ENCODE results near the gene POU3F1.

POU3F1 gene

GRCh38 chr1:38046333-38046883 lies at the start of gene POU3F1:
Gene POU3F1, minus strand, starts transcription at chr1:38046793. Its CDS starts 50 bp downstream, at chr1:38046743.
- no peak for DNase-seq (ENCODE audit: low read depth)

GRCh38 chr1:38095454-38095931 lies 48.9 kb upstream of the POU3F1 start:
- no peak for DNase-seq (ENCODE audit: low read depth)

- DNase-seq (ENCODE audit: low read depth): no peak
These were observed 48.2 kb upstream of the POU3F1 start for GRCh38 chr1:38094711-38095290.

- no peak for DNase-seq (ENCODE audit: low read depth)
These were observed 47.3 kb upstream of the POU3F1 start for GRCh38 chr1:38093569-38094520.

- no peak for DNase-seq (ENCODE audit: low read depth)
These were observed 45.7 kb upstream of the POU3F1 start for GRCh38 chr1:38092256-38092655.

- DNase-seq (ENCODE audit: low read depth): no peak
These were observed 44.2 kb upstream of the POU3F1 start for GRCh38 chr1:38090796-38091195.

- DNase-seq (ENCODE audit: low read depth): no peak
These were observed 43.2 kb upstream of the POU3F1 start for GRCh38 chr1:38089712-38090360.

GRCh38 chr1:38088791-38089190 lies 42.2 kb upstream of the POU3F1 start:
- DNase-seq (ENCODE audit: low read depth): no peak

- DNase-seq (ENCODE audit: low read depth): no peak
These were observed 41.8 kb upstream of the POU3F1 start for GRCh38 chr1:38088366-38088765.

- DNase-seq (ENCODE audit: low read depth): no peak
These were observed 41.1 kb upstream of the POU3F1 start for GRCh38 chr1:38087676-38088075.

GRCh38 chr1:38085666-38086330 lies 39.2 kb upstream of the POU3F1 start:
- DNase-seq (ENCODE audit: low read depth): no peak

- no peak for DNase-seq (ENCODE audit: low read depth)
These were observed 38.1 kb upstream of the POU3F1 start for GRCh38 chr1:38084700-38085099.

GRCh38 chr1:38084113-38084512 lies 37.5 kb upstream of the POU3F1 start:
- DNase-seq (ENCODE audit: low read depth): no peak

- no peak for DNase-seq (ENCODE audit: low read depth)
These were observed 36.9 kb upstream of the POU3F1 start for GRCh38 chr1:38083541-38083940.

GRCh38 chr1:38082769-38083263 lies 36.2 kb upstream of the POU3F1 start:
- no peak for DNase-seq (ENCODE audit: low read depth)

- DNase-seq (ENCODE audit: low read depth): no peak
These were observed 32.4 kb upstream of the POU3F1 start for GRCh38 chr1:38079019-38079418.

GRCh38 chr1:38077523-38078147 lies 31.0 kb upstream of the POU3F1 start:
- no peak for DNase-seq (ENCODE audit: low read depth)

GRCh38 chr1:38076455-38076854 lies 29.9 kb upstream of the POU3F1 start:
- no peak for DNase-seq (ENCODE audit: low read depth)

GRCh38 chr1:38076038-38076437 lies 29.4 kb upstream of the POU3F1 start:
- no peak for DNase-seq (ENCODE audit: low read depth)

GRCh38 chr1:38075191-38075590 lies 28.6 kb upstream of the POU3F1 start:
- DNase-seq (ENCODE audit: low read depth): no peak

GRCh38 chr1:38074302-38074677 lies 27.7 kb upstream of the POU3F1 start:
- DNase-seq (ENCODE audit: low read depth): no peak
